SU-DHL-6 (cell line): ENCODE measurements around the gene CPNE2.
"Not testable (repeated sequence)": the region's sequence is repeated elsewhere in the genome, so short reads cannot be mapped to it uniquely, and the experiment has no call there.

Source experiments
- H2AFZ ChIP-seq: fragments of 200-600 bp; sonication (generic); 2 replicates; pipeline ENCODE4 v1.6.1; 2014; ENCODE audit warnings: low read depth, mild to moderate bottlenecking, moderate library complexity, mixed read lengths, antibody characterized with exemption, low read length; ENCODE audit not compliant: severe bottlenecking
- H3F3A ChIP-seq: fragments of 200-600 bp; shearing (Covaris generic); 2 replicates; pipeline ENCODE4 v1.6.0; 2016; ENCODE audit warnings: antibody characterized with exemption, mild to moderate bottlenecking; ENCODE audit not compliant: insufficient read depth
- H3K27ac ChIP-seq: fragments of 200-600 bp; sonication (generic); 2 replicates; pipeline ENCODE4 v1.5.1; 2016; ENCODE audit warnings: low read depth, mild to moderate bottlenecking, low read length, moderate library complexity, mixed read lengths
- H3K27me3 ChIP-seq: fragments of 200-600 bp; sonication (generic), shearing (Covaris generic); 2 replicates; pipeline ENCODE4 v1.6.0; 2014; ENCODE audit warnings: mild to moderate bottlenecking, low read length
- H3K36me3 ChIP-seq: fragments of 200-600 bp; sonication (generic); 2 replicates; pipeline ENCODE4 v1.6.1; 2014; ENCODE audit warnings: mild to moderate bottlenecking, low read length, mixed read lengths
- H3K4me2 ChIP-seq: fragments of 300-600, 200-600 bp; shearing (Covaris generic), sonication (generic); 2 replicates; pipeline ENCODE4 v1.6.0; 2014; ENCODE audit warnings: low read length, low read depth, mild to moderate bottlenecking; ENCODE audit not compliant: poor library complexity, severe bottlenecking
- H3K4me3 ChIP-seq: fragments of 200-600 bp; sonication (generic); 2 replicates; pipeline ENCODE4 v1.5.1; 2014; ENCODE audit warnings: antibody characterized with exemption, low read length, mild to moderate bottlenecking, mixed read lengths; ENCODE audit not compliant: insufficient read depth, poor library complexity, severe bottlenecking
- H3K79me2 ChIP-seq: fragments of 200-600 bp; sonication (generic); 2 replicates; pipeline ENCODE4 v1.6.1; 2014; ENCODE audit warnings: mild to moderate bottlenecking, low read length, moderate library complexity; ENCODE audit not compliant: insufficient read depth
- H3K9ac ChIP-seq: fragments of 200-600 bp; sonication (generic); 2 replicates; pipeline ENCODE4 v1.7.0; 2014; ENCODE audit warnings: mild to moderate bottlenecking, low read length
- H3K9me2 ChIP-seq: fragments of 200-600 bp; sonication (generic); replicated peaks from 2 replicates; pipeline ENCODE4 v1.6.1; 2014; ENCODE audit warnings: low read length; ENCODE audit not compliant: insufficient read depth
- H3K9me3 ChIP-seq: fragments of 200-600 bp; sonication (generic); 2 replicates; pipeline ENCODE4 v1.6.1; 2014; ENCODE audit warnings: low read length, mixed read lengths; ENCODE audit not compliant: insufficient read depth
- H4K20me1 ChIP-seq: fragments of 200-600 bp; sonication (generic); 2 replicates; pipeline ENCODE4 v1.6.1; 2014; ENCODE audit warnings: low read depth, mild to moderate bottlenecking, antibody characterized with exemption, low read length, moderate library complexity, mixed read lengths
- EZH2phosphoT487 ChIP-seq: fragments of 200-600 bp; sonication (generic), shearing (Covaris generic); conservative IDR thresholded peaks from 2 replicates; pipeline ENCODE4 v1.6.1; 2018; ENCODE audit warnings: mild to moderate bottlenecking, antibody characterized with exemption, low read length, moderate library complexity, mixed read lengths
- TF ChIP-seq, protein P1 (sequence below): fragments of 200-600 bp; sonication (generic); IDR thresholded peaks from one replicate; pipeline ENCODE4 v1.5.1; 2017; ENCODE audit warnings: antibody characterized with exemption, mild to moderate bottlenecking, low read length, moderate library complexity; ENCODE audit not compliant: insufficient read depth, poor library complexity, severe bottlenecking

Gene CPNE2

DNA sequence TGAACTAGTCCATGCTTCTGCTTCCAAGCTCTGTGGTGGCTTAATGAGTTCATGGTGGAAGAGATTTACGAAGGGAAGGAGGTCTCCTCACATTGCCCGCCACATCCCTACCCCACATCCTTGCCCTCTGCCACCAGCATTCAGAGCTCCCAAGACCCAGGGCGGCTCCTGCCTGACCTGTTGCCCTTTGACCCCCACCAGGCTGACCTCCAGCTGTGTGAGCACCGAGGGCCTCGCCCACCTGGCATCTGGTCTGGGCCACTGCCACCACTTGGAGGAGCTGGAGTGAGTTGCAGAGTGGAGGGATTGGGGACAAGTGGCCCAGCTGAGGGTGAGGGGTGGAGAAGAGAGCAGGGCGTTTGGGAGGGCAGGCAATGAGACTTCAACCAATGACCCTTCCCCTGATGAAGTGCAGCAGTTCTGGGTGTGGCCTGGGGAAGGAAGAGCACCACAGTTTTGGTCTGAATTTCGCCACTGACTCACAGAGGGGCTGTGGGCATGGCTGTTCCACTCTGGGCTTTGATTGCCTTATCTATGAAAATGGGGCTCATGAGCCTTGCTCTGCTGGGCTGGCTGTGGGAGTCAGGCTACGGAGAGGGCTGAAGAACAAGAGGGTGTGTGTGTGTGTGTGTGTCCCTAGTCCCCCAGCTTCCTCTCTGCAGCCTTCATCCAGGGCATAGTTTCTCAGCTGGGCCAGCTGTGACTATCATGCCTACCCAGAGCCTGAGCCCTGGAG is 22.6 kb upstream of the CPNE2 start:
- Histone ChIP-seq H3K27me3 (no peaks in the 10 kb centered on the region), H3K9ac (no peak overlapping the region)
- TF ChIP-seq, protein P1, sequence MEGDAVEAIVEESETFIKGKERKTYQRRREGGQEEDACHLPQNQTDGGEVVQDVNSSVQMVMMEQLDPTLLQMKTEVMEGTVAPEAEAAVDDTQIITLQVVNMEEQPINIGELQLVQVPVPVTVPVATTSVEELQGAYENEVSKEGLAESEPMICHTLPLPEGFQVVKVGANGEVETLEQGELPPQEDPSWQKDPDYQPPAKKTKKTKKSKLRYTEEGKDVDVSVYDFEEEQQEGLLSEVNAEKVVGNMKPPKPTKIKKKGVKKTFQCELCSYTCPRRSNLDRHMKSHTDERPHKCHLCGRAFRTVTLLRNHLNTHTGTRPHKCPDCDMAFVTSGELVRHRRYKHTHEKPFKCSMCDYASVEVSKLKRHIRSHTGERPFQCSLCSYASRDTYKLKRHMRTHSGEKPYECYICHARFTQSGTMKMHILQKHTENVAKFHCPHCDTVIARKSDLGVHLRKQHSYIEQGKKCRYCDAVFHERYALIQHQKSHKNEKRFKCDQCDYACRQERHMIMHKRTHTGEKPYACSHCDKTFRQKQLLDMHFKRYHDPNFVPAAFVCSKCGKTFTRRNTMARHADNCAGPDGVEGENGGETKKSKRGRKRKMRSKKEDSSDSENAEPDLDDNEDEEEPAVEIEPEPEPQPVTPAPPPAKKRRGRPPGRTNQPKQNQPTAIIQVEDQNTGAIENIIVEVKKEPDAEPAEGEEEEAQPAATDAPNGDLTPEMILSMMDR, result no peak
- no peak for TF ChIP-seq EZH2phosphoT487

DNA sequence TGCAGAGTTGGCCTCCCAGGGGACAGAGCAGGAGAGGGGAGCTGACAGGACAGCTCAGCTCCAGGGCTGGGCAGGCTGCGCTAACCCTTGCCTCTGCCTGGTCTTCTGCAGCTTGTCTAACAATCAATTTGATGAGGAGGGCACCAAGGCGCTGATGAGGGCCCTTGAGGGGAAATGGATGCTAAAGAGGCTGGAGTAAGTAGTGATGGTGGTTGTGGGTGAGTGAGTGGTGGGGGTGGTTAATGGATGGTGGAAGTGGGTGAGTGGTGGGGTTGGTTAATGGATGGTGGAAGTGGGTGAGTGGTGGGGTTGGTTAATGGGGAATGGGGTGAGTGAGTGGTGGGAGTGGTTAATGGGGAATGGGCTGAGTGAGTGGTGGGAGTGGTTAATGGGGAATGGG is 22.0 kb upstream of the CPNE2 start:
- Histone ChIP-seq H3K4me2 (no peak overlapping the region), H3K9ac (no peak overlapping the region), H2AFZ (no peak overlapping the region), H3K9me2 (no peaks in the 10 kb centered on the region), H3K4me3 (no peak overlapping the region), H3K79me2 (no peaks in the 10 kb centered on the region), H4K20me1 (no peaks in the 10 kb centered on the region), H3K27me3 (no peaks in the 10 kb centered on the region), H3K27ac (no peak overlapping the region), H3F3A (no peaks in the 10 kb centered on the region), H3K36me3 (no peaks in the 10 kb centered on the region), H3K9me3 (no peaks in the 10 kb centered on the region)
- no peak for TF ChIP-seq EZH2phosphoT487
- TF ChIP-seq, protein P1, result no peak

More for the DNA sequence above, 22.6 kb upstream of the CPNE2 start:
- H3K79me2 ChIP-seq, result no peaks in the 10 kb centered on the region
- H3K4me3 ChIP-seq, result no peak overlapping the region
- H3K9me3 ChIP-seq, result no peaks in the 10 kb centered on the region
- no peaks in the 10 kb centered on the region for H3K9me2 ChIP-seq
- H3F3A ChIP-seq, result no peaks in the 10 kb centered on the region
- no peaks in the 10 kb centered on the region for H3K36me3 ChIP-seq
- H4K20me1 ChIP-seq, result no peaks in the 10 kb centered on the region
- no peak overlapping the region for H2AFZ ChIP-seq
- no peak overlapping the region for H3K4me2 ChIP-seq
- no peak overlapping the region for H3K27ac ChIP-seq

DNA sequence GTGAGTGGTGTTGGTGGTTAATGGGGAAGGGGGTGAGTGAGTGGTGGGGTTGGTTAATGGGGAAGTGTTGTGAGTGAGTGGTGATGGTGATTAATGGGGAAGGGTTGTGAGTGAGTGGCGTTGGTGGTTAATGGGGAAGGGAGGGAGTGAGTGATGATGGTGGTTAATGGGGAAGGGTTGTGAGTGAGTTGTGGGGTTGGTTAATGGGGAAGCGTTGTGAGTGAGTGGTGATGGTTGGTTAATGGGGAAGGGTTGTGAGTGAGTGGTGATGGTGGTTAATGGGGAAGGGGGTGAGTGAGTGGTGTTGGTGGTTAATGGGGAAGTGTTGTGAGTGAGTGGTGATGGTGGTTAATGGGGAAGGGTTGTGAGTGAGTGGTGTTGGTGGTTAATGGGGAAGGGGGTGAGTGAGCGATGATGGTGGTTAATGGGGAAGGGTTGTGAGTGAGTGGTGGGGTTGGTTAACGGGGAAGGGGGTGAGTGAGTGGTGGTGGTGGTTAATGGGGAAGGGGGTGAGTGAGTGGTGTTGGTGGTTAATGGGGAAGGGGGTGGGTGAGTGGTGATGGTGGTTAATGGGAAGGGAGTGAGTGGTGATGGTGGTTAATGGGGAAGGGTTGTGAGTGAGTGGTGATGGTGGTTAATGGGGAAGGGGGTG is 21.2 kb upstream of the CPNE2 start:
- not testable (repeated sequence) for H3K9ac ChIP-seq, H3K9me2 ChIP-seq, H3K9me3 ChIP-seq, H3K4me3 ChIP-seq, H4K20me1 ChIP-seq, H3K36me3 ChIP-seq, H3K4me2 ChIP-seq, H3F3A ChIP-seq, H3K27me3 ChIP-seq, H3K27ac ChIP-seq, H3K79me2 ChIP-seq, H2AFZ ChIP-seq

GRCh38 chr16:57071831-57072582 is 20.4 kb upstream of the CPNE2 start:
- Histone ChIP-seq H3K27me3 (no peaks in the 10 kb centered on the region), H3K9ac (no peak overlapping the region), H3K9me2 (no peaks in the 10 kb centered on the region), H4K20me1 (no peaks in the 10 kb centered on the region), H3K36me3 (no peaks in the 10 kb centered on the region), H3F3A (no peaks in the 10 kb centered on the region), H3K79me2 (no peaks in the 10 kb centered on the region), H2AFZ (no peak overlapping the region), H3K4me3 (no peak overlapping the region), H3K9me3 (no peaks in the 10 kb centered on the region), H3K27ac (no peak overlapping the region), H3K4me2 (no peak overlapping the region)
- TF ChIP-seq, protein P1, result no peak
- no peak for TF ChIP-seq EZH2phosphoT487
